ENCODE measurements around the gene ALKBH3.

Gene ALKBH3

DNA sequence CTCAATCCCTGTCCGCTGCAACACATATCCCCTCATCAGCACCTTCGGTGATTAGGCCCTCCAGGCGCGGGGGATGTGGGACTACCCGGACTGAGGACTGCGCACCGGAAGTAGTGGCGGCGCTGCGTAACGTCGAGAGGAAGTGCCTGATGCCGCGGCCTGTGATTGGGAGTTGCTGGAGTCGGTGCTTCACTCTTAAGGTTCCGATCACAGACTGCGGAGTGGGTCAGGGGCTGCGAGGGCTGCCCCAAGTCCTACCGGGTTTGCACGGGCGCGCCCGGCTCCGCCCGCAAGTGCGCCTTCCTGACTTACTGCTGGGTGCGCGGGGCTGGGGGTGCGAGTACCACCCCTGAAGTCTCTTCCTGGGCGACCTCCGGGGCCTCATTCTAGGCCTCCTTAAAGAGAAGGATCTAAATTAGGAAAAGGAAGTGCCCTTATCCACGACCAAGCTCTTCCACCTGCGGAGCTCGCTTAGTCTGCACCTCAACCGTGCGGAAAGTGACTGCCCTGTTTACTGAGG is at the start of gene ALKBH3:
Gene ALKBH3, plus strand, starts transcription at position 192 of the 520 bp plus-strand sequence. CDS start 1,822 bp downstream, outside the sequence.
- peak; percentile 83 to 88 for DNase-seq (ENCODE audit: low read depth in 2 of 2)

DNA sequence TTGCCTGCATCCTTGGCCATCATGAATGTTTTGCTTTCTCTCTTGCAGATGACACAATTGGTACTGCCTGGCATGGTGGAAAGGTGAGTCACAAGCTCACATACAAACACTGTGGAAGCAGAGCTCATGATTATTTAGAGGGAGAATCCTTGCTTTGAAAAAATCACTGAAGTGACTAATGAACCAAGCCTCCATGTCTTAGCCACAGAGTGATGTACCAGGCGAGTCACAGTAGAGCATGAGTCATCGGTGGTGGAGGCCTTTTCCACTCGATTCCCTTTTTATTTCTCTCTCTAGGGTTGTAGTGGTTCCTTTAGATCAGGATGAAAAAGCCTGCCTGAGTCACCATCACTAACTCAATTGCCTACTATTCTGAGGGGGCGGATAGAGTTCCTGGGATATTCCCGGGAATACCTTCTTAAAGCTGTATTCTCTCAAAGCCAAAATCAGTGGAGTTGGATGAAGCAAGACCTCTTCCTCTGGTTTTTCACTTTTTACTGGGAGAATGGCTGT is 49.6 kb upstream of the ALKBH3 start:
- DNase-seq (ENCODE audit: low read depth in 2 of 2) = peak; percentile 96 to 97

DNA sequence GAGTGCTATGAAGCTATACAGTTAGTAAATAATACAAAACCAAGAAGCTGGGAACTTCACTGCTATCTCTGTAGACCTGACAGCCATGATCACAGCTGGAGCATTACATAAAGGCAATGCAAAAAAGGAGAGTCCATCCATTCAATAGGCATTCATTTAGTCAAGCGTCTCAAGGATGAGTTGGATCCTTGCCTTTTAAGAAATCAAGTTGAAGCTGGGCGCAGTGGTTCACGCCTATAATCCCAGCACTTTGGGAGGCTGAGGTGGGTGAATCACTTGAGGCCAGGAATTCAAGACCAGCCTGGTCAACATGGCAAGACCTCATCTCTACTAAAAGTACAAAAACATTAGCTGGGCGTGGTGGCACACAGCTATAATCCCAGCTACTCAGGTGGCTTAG is 48.1 kb upstream of the ALKBH3 start:
- DNase-seq (ENCODE audit: low read depth in 2 of 2) = no peak

DNA sequence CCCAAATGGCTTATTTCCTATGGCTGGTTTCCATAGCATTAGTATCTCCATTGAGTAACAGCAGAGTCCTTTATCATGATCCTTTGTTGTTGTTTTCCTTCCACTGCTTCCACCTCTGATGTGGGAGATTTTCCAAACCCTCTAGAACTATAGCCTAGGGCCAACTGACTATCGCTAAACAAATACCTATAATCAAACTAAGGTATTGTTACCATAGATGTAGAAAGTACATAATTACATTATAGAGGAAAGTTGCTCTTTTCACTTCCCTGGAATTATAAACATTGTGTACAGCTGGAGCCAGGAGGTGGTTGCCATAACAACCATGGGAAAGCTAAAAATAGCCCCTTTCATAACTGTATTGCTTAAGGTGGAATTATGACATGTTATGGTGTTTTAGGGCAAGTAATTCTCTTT is 47.0 kb upstream of the ALKBH3 start:
- peak; percentile 13 to 28 for DNase-seq (ENCODE audit: low read depth in 2 of 2)

DNA sequence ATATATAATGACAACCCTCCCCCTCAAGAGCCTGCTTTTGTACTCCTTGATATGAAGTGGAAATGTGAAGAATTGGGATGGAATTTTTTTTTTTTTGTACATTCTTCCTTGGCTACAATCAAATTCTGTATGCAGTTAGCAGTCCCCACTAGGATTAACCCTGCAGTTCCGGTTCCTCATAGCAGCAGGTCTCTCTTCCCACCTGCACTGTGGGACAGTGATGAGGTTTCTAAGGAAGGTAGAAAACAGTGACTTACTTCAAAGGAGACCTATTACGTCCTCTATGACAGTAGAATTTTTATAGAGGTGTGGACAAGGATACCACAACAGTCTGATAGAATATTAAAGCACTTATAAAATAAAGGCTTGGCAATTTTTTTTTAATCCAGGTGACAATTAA is 46.3 kb upstream of the ALKBH3 start:
- no peak for DNase-seq (ENCODE audit: low read depth in 2 of 2)

DNA sequence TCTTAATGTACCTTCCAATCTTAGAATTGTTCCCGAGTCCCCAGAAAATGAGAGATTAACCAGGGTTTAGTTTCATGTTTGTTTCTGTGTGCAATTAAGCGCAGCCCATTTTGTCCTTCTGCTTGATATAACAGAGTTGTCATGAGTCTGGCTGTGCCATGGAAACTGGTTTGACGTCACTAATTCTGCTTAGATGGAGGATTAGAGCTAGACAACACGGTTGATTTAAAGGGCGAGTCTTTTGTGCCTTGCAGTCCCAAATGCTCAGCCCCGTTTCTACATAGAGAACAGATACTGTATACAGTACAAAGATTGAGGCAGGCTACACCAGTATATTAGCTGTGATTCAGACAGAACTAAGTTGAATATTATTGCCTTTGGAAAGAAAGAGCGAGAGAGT is 45.5 kb upstream of the ALKBH3 start:
- no peak for DNase-seq (ENCODE audit: low read depth in 2 of 2)

DNA sequence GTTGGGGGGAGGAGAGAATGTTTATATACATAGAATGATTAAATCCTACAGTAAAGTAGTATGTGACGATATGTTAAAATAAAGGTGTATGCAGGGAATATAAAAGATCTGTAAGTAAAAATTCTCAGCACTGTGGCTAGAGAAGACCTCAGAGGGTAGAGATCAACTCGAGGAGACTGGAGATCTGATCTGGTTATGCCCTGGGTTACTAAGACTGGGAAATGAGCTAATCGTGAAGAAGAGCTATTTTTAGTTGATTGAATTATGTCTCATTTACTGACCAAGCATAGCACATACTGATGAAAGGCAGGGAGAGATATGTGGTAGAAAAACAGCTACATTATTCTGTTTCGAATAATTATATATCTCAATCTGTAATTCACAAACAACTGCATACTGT is 42.8 kb upstream of the ALKBH3 start:
- no peak for DNase-seq (ENCODE audit: low read depth in 2 of 2)

DNA sequence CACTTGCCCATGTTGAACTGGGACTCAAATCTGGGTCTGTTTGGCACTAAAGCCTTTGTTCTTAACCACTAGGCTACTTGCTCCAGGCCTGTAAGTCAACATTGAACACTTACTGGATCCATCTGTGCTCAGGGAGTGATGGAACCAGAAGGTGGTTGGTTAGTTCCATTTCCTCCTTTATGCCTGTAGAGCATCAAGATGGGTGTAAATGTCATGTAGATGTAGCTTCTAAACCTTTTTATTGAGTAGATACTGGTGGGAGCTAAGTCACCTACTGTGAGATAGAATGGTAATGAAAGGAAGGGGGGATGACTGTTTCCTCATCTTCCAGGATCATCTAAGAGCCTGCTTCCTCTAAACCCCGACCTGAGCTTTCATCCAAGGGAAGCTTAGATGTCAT is 38.6 kb upstream of the ALKBH3 start:
- DNase-seq (ENCODE audit: low read depth in 2 of 2) = no peak

DNA sequence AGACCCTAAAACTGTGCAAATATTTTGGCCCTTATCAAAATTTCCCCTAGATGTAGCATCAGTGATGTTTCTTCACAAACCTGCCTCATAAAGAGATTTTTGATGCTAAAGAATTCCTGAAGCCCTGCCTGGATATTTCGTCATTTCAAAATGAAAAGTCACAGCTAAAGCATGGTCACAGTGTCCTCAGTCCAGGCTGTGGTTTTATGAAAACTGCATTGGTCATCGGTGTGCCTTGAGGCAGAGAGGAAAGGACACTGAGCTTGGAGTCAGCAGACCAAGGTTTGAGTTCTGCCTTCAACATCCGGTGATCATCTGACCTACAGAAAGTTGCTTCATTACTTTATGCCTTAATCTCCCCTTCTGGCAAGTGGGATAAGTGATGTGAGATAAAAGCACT is 34.8 kb upstream of the ALKBH3 start:
- no peak for DNase-seq (ENCODE audit: low read depth in 2 of 2)

DNA sequence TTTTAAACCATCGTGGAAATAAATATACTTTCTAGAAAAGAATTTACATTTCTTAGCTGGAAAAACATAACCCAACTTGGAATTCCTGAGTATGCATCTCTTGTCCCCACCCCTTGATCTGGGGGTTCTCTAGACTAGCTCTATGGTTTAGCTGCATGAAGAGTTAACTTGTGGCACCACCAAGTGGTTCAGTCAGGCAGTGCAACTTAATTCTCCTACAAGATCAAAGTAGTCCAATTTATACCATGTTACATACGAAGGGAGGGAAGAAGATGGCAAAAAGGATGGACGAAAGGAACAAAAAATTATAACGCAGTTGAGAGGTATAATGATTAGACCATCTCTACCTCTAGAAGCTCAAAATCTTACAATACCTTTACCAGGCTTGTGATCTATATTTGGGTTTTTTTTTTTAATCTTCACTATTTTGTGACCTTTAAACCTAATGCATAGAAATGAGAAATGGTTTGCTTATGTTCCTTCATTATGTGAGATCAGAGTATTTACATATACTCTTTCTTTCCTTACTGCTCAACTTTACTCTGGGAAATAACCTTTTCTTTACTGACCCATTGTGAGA is 28.5 kb upstream of the ALKBH3 start:
- DNase-seq (ENCODE audit: low read depth in 2 of 2) = peak; percentile 41 to 47

DNA sequence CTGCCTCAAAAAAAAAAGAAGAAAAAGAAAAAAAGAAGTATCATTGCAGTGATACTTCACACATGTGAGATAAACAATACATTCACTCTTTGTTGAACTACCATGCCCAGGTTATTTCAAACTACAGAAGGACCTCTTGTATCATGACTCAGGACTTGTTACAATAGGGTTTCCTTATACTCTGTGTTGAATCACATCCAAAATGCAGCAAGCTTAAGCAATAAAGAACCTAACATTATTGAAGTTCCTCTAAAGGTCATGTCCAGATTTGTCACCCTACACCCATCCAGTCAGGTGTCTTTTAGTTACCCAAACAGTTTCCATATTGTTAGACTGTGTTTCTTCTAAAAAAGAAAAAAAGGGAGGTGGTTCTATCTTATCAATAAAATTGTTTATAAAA is 26.9 kb upstream of the ALKBH3 start:
- no peak for DNase-seq (ENCODE audit: low read depth in 2 of 2)

DNA sequence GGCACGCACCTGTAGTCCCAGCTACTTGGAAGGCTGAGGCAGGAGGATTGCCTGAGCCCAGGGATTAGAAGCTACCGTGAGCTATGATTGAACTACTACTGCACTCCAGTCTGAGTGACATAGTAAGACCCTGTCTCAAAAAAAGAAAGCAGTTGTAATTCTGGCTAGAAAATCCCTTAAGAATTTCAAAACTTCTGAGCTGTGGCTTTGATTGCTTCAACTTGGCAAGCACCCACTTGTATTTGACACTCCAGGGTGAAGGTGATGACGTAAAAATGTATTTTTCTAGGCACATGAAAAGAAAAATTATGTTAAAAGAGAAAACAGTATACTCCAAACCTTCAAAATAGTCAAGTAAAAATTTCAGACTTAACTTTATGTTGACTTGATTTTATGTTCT is 23.6 kb upstream of the ALKBH3 start:
- no peak for DNase-seq (ENCODE audit: low read depth in 2 of 2)

DNA sequence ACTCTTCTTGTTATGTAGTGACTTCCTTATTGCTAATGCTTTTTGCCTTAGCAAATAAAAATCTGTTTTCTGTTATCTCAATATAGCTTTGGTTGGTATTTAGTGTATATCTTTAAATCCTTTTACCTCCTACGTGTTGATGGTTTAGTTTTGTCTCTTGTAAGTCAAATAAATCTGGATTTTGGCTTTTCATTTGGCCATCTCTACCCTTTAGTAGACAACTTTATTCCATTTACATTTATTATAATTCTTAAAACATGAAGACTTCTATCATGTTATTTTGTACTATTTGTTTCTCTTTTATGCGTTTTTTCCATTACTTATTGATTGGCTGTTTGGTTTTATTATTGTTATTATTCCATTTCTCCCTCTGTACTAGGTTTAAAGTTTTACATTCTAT is 19.5 kb upstream of the ALKBH3 start:
- no peak for DNase-seq (ENCODE audit: low read depth in 2 of 2)

DNA sequence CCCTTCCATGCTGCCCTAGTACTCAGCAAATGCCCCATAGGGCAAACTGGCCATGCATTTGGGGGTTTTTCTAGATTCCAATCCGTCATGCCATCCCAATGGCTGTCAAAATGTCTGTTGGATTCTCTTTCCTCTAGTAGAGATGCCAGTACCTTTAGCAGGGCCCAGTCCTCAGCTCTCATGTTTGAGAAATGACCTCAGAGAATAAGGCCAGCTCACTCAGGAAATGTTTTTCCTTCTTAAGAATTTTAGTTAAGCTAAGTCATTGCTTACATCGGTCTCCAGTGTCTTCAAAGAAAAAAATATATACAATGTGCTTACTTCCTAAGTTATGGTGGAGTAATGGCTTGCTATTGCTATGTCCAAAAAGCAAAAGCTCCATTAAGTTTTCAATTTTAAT is 14.1 kb upstream of the ALKBH3 start:
- DNase-seq (ENCODE audit: low read depth in 2 of 2) = no peak

DNA sequence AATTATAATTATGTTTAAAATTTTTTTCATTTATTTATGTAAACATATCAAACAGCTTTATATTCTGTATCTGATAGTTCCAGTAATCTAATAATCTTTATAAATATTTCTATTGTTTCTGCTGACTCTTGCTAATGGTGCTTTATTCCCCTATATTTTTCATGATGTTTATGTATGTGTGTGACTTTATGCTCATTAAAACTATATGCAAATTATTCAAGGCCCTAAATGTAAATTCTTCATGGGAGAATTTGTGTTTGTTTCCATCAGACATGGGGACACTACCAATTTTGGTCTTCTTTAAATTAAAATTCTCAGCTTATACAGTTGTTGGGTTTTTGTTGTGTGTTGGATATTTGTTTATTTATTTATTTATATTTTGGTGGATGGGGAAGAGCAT is 13.7 kb upstream of the ALKBH3 start:
- no peak for DNase-seq (ENCODE audit: low read depth in 2 of 2)

DNA sequence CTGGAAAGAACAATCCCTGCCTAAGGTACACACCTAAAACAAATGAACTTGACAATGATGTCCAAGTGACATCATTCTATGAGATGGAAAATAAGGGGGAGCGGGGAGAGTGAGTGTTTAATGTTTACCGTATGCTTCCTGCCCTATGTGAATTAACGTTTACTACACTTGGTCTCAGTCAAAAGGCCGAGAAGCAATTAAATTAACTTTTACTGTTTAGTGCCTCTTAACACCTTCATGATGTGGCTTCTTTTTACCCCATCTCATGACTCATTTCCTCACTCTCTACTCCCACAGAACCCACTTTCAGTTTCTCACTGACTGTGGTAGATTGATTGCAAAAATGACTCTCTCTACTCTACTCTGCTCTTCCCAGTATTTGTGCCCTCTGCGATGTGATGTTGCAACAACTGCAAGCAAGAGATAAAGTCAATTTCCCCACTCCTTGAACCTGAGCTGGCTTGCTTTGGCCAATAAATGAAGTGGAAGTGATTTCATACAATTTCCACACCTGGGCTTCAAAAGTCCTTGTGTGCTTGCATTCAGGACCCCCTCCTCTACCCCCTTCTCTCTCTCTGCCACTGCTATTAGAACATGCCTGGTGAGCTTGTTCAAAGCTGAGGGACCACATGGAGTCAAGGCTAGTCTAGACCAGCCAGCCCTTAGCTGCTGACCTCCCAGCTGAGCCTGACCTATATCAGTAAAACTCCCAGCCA is 11.6 kb upstream of the ALKBH3 start:
- peak; percentile 33 to 40 for DNase-seq (ENCODE audit: low read depth in 2 of 2)

DNA sequence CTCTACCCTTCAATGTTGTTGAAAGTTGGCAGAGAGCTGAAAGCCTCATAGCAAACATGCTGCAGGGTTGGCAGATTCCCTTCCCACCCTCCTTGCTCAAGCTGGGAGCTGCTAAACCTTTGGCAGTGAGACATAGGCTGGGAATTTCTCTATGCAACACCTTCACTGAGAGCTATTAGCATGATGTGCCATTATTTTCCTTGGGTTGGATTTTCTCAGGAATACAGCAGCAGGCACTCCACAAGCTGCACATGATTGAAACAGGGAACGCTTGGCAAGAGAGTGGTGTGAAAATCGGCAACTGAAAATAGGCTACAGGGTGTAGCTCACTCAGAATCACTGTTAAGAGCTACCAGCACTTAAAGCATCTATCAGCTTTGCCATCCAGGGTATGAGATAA is 9.6 kb upstream of the ALKBH3 start:
- no peak for DNase-seq (ENCODE audit: low read depth in 2 of 2)

DNA sequence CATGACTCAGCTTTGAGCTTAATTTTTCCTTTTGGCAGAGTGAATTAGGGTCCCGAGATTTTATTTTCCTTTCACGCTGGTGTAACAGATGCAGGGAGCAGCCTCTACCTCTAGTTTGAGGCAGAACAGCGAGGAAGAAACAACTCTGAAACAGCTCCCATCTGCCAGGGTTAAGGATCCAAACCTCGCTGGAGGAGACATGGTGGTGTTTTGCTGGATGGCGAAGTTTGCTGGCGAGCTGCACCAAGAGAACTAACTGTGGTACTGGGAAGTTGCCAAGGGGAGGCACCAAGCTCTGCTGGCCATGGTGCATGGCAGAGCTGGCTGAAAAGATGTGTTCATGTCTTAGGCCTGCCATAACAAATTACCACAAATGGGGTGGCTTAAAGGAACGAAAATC is 7.6 kb upstream of the ALKBH3 start:
- no peak for DNase-seq (ENCODE audit: low read depth in 2 of 2)

DNA sequence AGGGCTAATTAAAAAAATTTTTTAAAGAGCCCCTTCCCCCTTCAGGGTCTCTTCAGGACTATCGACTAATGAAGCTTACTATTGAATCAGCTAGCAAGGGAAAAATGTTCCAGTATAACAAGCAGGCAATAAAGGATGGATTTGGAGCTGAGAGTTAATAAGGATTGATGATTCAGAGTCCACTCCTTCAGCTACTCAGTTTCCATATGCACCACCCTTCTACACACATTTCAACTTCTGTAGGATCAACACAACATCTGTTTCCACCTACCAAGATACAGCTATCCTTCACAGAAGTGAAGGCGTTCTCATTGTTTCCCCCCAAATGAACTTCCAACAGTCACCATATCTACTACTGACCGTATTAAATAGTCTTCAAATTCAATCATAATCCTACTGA is 6.6 kb upstream of the ALKBH3 start:
- no peak for DNase-seq (ENCODE audit: low read depth in 2 of 2)

DNA sequence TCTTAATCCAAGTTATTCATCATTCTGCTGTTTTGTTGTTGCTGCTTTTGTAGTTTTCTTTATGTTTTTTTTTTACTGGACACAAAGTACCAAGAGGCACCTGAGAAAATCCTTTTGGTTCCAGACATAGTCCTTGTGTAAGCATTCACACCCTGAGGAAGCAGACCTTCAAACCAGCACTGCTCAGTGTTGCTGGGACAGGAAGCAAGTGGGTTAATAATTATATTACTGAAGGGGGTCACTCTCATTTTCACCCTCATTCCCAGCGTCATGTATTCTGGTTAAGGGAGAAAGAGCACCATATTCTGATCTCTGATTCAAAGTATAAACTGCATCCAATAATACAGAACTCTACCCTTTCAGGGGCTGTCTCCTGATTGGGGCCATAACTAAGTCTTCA is 5.9 kb upstream of the ALKBH3 start:
- DNase-seq (ENCODE audit: low read depth in 2 of 2) = no peak

DNA sequence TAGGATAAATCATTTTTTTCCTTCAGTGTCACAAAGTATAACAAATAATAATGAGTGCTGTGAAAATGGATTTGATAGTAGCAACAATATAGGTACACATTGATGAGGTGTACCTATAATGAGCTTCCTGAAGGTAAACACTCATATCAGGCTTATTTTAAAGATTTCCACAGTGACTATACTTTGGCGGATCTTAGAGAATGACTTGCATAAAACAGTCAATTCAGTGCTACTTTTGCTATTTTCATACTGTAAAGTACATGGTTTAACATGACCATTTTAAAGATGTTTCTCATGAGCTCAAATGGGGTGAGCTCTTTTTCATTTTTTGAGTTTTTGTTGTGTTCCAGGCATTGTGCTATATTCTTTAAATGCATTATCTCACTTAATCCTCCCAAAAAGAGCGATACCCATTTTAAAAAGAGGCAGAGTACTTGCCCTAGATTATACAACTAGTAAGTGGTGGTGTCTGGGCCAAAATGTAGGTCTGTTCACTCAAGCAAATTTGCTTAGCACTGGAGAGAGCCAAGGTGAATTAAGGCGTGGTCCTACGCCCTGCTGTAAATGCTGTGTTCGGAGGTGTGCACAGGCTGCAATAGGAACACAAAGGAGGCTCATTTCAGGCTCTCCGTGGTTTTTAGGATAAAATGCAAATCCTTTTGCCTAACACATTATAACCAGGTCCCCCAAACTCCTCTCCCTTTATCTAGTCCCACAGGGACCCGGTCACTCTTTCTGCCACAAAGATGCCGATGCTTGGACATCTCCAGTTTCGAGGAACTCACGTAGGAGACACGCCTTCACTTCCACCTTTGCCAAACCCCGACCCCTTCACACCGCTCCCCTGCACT is 617 bp upstream of the ALKBH3 start:
- no peak for DNase-seq (ENCODE audit: low read depth in 2 of 2)

DNA sequence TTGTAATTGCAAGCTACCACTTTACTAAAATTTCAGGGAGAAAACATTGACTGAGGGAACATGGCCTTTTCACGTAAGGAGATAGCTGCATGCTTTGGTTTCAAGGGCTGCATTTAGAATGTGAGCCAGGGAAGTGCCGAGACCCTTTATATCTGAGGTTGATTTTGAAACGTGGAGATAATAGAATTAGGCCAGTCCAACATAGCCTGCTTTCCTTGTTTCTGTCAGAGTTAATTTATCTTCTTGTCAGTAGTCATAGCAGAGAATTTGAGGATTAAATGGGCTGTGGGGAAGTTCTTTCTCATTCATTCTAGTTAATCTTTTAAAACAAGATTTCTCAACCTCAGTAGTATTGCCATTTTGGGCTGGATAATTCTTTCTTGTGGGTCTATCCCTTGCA is 12.2 kb downstream of the ALKBH3 start:
- no peak for DNase-seq (ENCODE audit: low read depth in 2 of 2)
